SK-N-SH (cell line): Measurements from ENCODE around the gene COLEC11.

ENCODE experiments used
- CHD2 ChIP-seq: fragments of 150-350 bp; IDR thresholded peaks from 2 replicates; pipeline ENCODE4 v1.6.1; 2018; ENCODE audit warnings: low read length; ENCODE audit not compliant: partially characterized antibody
- CTCF ChIP-seq: fragments of 200-600 bp; sonication (generic); IDR thresholded peaks from 2 replicates; pipeline ENCODE4 v1.6.1; 2017; ENCODE audit warnings: antibody characterized with exemption, mild to moderate bottlenecking, moderate library complexity
- EP300 ChIP-seq, 2 experiments: IDR thresholded peaks; 2 replicates each; pipeline versions ENCODE4 v1.4.0 to v1.6.1; 2012; ENCODE audit warnings: borderline replicate concordance in 1 of 2, low read depth in 1 of 2, low read length in 1 of 2
- EZH2phosphoT487 ChIP-seq: fragments of 200-600 bp; sonication (generic); IDR thresholded peaks from 2 replicates; pipeline ENCODE4 v1.6.1; 2017; ENCODE audit warnings: low read depth, mixed run types, mild to moderate bottlenecking, antibody characterized with exemption, moderate library complexity, borderline replicate concordance
- GABPA ChIP-seq: IDR thresholded peaks from 2 replicates; pipeline ENCODE4 v1.4.0; 2012; ENCODE audit warnings: low read depth, mild to moderate bottlenecking
- MAX ChIP-seq: IDR thresholded peaks from 2 replicates; pipeline ENCODE4 v1.4.0; 2012; ENCODE audit warnings: low read depth
- NFIC ChIP-seq: IDR thresholded peaks from 2 replicates; pipeline ENCODE4 v1.4.0; 2012; ENCODE audit warnings: borderline replicate concordance
- POLR2AphosphoS5 ChIP-seq: IDR thresholded peaks from 2 replicates; pipeline ENCODE4 v1.6.1; 2012; ENCODE audit warnings: low read depth, low read length
- TAF1 ChIP-seq: IDR thresholded peaks from 2 replicates; pipeline ENCODE4 v1.6.1; 2012; ENCODE audit warnings: low read depth, mild to moderate bottlenecking, low read length, moderate library complexity, borderline replicate concordance
- TCF12 ChIP-seq: IDR thresholded peaks from 2 replicates; pipeline ENCODE4 v1.4.0; 2012
- YY1 ChIP-seq: IDR thresholded peaks from 2 replicates; pipeline ENCODE4 v1.4.0; 2012; ENCODE audit warnings: low read depth, mild to moderate bottlenecking

- TF ChIP-seq TCF12 (no peak), MAX (no peak), CTCF (no peak), POLR2AphosphoS5 (no peak), TAF1 (no peak), CHD2 (no peak), GABPA (no peak), EP300 (IDR thresholded peaks at IDR 0.05; ENCODE audit: borderline replicate concordance in 1 of 2, low read depth in 1 of 2, low read length in 1 of 2) (no peak), YY1 (no peak), NFIC (no peak), EZH2phosphoT487 (no peak)
These were observed 28.1 kb downstream of the COLEC11 start for GRCh38 chr2:3622967-3623366.
